HEK293 (cell line): ENCODE results near the gene OTOS.

Source experiments
- CTCF ChIA-PET: fragments of 350-600 bp; formaldehyde crosslinking; extraction: SDS; loops from one replicate; lab custom pipeline; 2021; ENCODE audit warnings: antibody characterized with exemption; lab: Yijun Ruan, JAX
- POLR2A ChIA-PET: fragments of 300-600 bp; formaldehyde crosslinking; extraction: SDS; loops from one replicate; lab custom pipeline; 2020; ENCODE audit warnings: antibody characterized with exemption, inconsistent platforms; lab: Yijun Ruan, JAX
- H3K27ac ChIP-seq: fragments of 200-500 bp; sonication (Bioruptor generic); 2 replicates; pipeline ENCODE4 v1.5.1; 2014; ENCODE audit warnings: low read depth, low read length, control low read depth, inconsistent platforms; ENCODE audit errors: extremely low read depth
- H3K36me3 ChIP-seq, 2 experiments: fragments of 200-500 bp in 1 of 2; sonication (Bioruptor generic) in 1 of 2; 1 replicate in 1 of 2; 2 replicates in 1 of 2; pipeline ENCODE4 v1.5.1; 2014 to 2017; ENCODE audit warnings: inconsistent platforms in 2 of 2, low read length in 2 of 2; ENCODE audit not compliant: control insufficient read depth in 2 of 2, insufficient read depth in 1 of 2
- H3K4me1 ChIP-seq: fragments of 200-500 bp; sonication (Bioruptor generic); 2 replicates; pipeline ENCODE4 v1.5.1; 2014; ENCODE audit warnings: mild to moderate bottlenecking, low read length, inconsistent platforms; ENCODE audit not compliant: control insufficient read depth, insufficient read depth
- H3K4me3 ChIP-seq: 2 replicates; pipeline ENCODE4 v1.5.1; 2011; ENCODE audit warnings: low read depth, mild to moderate bottlenecking, control low read depth, low read length, moderate library complexity
- H3K9me3 ChIP-seq: fragments of 200-500 bp; sonication (Bioruptor generic); 2 replicates; pipeline ENCODE4 v1.5.1; 2014; ENCODE audit warnings: low read depth, low read length, inconsistent platforms; ENCODE audit not compliant: control insufficient read depth, insufficient read depth
- ATF2 ChIP-seq: fragments of 450-650 bp; formaldehyde crosslinking; IDR thresholded peaks from 2 replicates; pipeline ENCODE4 v1.5.1; 2016; ENCODE audit warnings: missing biosample characterization, missing genetic modification characterization, low read depth
- BCL11A ChIP-seq: fragments of 450-650 bp; formaldehyde crosslinking; IDR thresholded peaks from 2 replicates; pipeline ENCODE4 v1.5.1; 2016; ENCODE audit warnings: low read depth, missing biosample characterization, missing genetic modification characterization
- GLI2 ChIP-seq: fragments of 450-650 bp; formaldehyde crosslinking; IDR thresholded peaks from 2 replicates; pipeline ENCODE4; 2017; ENCODE audit warnings: missing biosample characterization, missing genetic modification characterization, low read depth, borderline replicate concordance
- HOXD13 ChIP-seq: sonication (generic); formaldehyde crosslinking; IDR thresholded peaks from 2 replicates; pipeline ENCODE4 v1.8.0; 2022; ENCODE audit warnings: missing genetic modification reagents, borderline replicate concordance
- KLF17 ChIP-seq: fragments of 450-650 bp; formaldehyde crosslinking; IDR thresholded peaks from 2 replicates; pipeline ENCODE4 v1.5.1; 2016; ENCODE audit warnings: missing biosample characterization, missing genetic modification characterization
- KLF7 ChIP-seq: fragments of 450-650 bp; formaldehyde crosslinking; IDR thresholded peaks from 2 replicates; pipeline ENCODE4 v1.5.1; 2016; ENCODE audit warnings: missing biosample characterization, missing genetic modification characterization, borderline replicate concordance
- ZBTB21 ChIP-seq: fragments of 450-650 bp; formaldehyde crosslinking; IDR thresholded peaks from 2 replicates; pipeline ENCODE4 v1.5.1; 2017; ENCODE audit warnings: missing biosample characterization, missing genetic modification characterization
- ZNF48 ChIP-seq: fragments of 450-650 bp; formaldehyde crosslinking; IDR thresholded peaks from 2 replicates; pipeline ENCODE4 v1.5.1; 2016; ENCODE audit warnings: missing biosample characterization, missing genetic modification characterization
- ZNF510 ChIP-seq: fragments of 450-650 bp; formaldehyde crosslinking; IDR thresholded peaks from 2 replicates; pipeline ENCODE4 v1.5.1; 2018; ENCODE audit warnings: mild to moderate bottlenecking, missing genetic modification characterization, missing biosample characterization; ENCODE audit not compliant: insufficient replicate concordance
- ZNF529 ChIP-seq: fragments of 450-650 bp; formaldehyde crosslinking; IDR thresholded peaks from 2 replicates; pipeline ENCODE4 v1.5.1; 2017; ENCODE audit warnings: missing genetic modification characterization, missing biosample characterization; ENCODE audit not compliant: insufficient replicate concordance
- ZNF555 ChIP-seq: fragments of 450-650 bp; formaldehyde crosslinking; conservative IDR thresholded peaks from 2 replicates; pipeline ENCODE4 v1.5.1; 2017; ENCODE audit warnings: missing biosample characterization, mild to moderate bottlenecking, missing genetic modification characterization, inconsistent platforms
- ZNF670 ChIP-seq: fragments of 450-650 bp; formaldehyde crosslinking; IDR thresholded peaks from 2 replicates; pipeline ENCODE4 v1.5.1; 2016; ENCODE audit warnings: missing biosample characterization, missing genetic modification characterization, low read depth
- ZNF791 ChIP-seq: fragments of 450-650 bp; formaldehyde crosslinking; IDR thresholded peaks from 2 replicates; pipeline ENCODE4 v1.5.1; 2016; ENCODE audit warnings: missing biosample characterization, missing genetic modification characterization
- TF ChIP-seq, protein P1 (sequence below): fragments of 450-650 bp; formaldehyde crosslinking; conservative IDR thresholded peaks from 2 replicates; pipeline ENCODE4 v1.5.1; 2016; ENCODE audit warnings: low read depth, missing biosample characterization, missing genetic modification characterization
- TF ChIP-seq, protein P2 (sequence below): fragments of 450-650 bp; formaldehyde crosslinking; IDR thresholded peaks from 2 replicates; pipeline ENCODE4 v1.5.1; 2016; ENCODE audit warnings: missing biosample characterization, missing genetic modification characterization
- TF ChIP-seq, protein P3 (sequence below): fragments of 450-650 bp; formaldehyde crosslinking; IDR thresholded peaks from 2 replicates; pipeline ENCODE4 v1.5.1; 2016; ENCODE audit warnings: missing biosample characterization, missing genetic modification characterization

OTOS gene

DNA sequence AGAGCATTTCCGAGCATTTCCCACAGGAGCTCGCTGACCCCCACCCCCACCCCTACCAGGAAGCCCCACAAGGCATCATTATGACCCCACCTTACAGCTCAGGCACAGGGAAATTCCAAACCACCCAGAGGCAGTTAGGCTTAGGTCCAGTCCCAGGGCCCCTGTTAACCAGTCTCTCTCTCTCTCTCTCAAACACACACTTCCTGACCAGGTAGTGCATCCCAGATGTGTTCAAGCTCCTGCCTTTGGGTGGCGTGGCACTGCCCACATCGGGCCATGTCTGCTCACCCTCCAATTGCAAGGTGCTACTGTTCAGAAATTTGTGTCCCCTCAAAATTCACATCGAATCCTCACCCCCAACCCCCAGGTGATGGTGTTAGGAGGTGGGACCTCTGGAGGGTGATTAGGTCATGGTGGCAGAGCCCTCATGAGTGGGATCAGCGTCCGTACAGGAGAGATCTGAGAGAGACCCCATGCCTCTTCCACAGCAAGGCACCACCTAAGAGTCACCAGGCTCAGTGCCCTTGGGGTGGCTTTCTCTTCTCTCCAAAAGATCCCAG lies 13.2 kb downstream of the OTOS start:
- ChIA-PET CTCF (no interaction called here), POLR2A (no interaction called here)
- Histone ChIP-seq H3K4me1 (no peaks in the 10 kb centered on the region), H3K36me3 (peaks cover 0 to 65% of the 10 kb centered on the region in 2 experiments; a peak in 1 of 3 replicates), H3K27ac (no peak overlapping the region), H3K9me3 (no peaks in the 10 kb centered on the region), H3K4me3 (no peak overlapping the region)
- TF ChIP-seq ZNF529 (no peak), ATF2 (tag by site-specific recombination) (no peak), ZNF510 (tag by site-specific recombination) (no peak), KLF7 (tag by site-specific recombination) (no peak), HOXD13 (CRISPR knock-in tag) (no peak), ZNF791 (tag by site-specific recombination) (no peak), BCL11A (tag by site-specific recombination) (no peak), GLI2 (tag by site-specific recombination) (no peak), ZNF555 (tag by site-specific recombination) (no peak), ZNF670 (tag by site-specific recombination) (no peak)
- TF ChIP-seq, protein P1, sequence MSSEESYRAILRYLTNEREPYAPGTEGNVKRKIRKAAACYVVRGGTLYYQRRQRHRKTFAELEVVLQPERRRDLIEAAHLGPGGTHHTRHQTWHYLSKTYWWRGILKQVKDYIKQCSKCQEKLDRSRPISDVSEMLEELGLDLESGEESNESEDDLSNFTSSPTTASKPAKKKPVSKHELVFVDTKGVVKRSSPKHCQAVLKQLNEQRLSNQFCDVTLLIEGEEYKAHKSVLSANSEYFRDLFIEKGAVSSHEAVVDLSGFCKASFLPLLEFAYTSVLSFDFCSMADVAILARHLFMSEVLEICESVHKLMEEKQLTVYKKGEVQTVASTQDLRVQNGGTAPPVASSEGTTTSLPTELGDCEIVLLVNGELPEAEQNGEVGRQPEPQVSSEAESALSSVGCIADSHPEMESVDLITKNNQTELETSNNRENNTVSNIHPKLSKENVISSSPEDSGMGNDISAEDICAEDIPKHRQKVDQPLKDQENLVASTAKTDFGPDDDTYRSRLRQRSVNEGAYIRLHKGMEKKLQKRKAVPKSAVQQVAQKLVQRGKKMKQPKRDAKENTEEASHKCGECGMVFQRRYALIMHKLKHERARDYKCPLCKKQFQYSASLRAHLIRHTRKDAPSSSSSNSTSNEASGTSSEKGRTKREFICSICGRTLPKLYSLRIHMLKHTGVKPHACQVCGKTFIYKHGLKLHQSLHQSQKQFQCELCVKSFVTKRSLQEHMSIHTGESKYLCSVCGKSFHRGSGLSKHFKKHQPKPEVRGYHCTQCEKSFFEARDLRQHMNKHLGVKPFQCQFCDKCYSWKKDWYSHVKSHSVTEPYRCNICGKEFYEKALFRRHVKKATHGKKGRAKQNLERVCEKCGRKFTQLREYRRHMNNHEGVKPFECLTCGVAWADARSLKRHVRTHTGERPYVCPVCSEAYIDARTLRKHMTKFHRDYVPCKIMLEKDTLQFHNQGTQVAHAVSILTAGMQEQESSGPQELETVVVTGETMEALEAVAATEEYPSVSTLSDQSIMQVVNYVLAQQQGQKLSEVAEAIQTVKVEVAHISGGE (tag by site-specific recombination) = no peak
- TF ChIP-seq, protein P2, sequence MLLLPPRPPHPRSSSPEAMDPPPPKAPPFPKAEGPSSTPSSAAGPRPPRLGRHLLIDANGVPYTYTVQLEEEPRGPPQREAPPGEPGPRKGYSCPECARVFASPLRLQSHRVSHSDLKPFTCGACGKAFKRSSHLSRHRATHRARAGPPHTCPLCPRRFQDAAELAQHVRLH = no peak

GRCh38 chr2:240126731-240127130 lies 13.7 kb downstream of the OTOS start:
- Histone ChIP-seq H3K9me3 (no peaks in the 10 kb centered on the region), H3K4me1 (no peaks in the 10 kb centered on the region), H3K27ac (no peak overlapping the region), H3K4me3 (no peak overlapping the region), H3K36me3 (peaks cover 0 to 60% of the 10 kb centered on the region in 2 experiments; a peak in 1 of 3 replicates)
- CTCF ChIA-PET = interaction anchor here (0.5 kb wide), 1 partner anchor 102 kb away, joined by 3 read pairs; the partner anchor contains the start of gene NDUFA10
- no peak for TF ChIP-seq KLF17 (tag by site-specific recombination)
- TF ChIP-seq ZNF48 (tag by site-specific recombination) = no peak
- TF ChIP-seq, protein P3, sequence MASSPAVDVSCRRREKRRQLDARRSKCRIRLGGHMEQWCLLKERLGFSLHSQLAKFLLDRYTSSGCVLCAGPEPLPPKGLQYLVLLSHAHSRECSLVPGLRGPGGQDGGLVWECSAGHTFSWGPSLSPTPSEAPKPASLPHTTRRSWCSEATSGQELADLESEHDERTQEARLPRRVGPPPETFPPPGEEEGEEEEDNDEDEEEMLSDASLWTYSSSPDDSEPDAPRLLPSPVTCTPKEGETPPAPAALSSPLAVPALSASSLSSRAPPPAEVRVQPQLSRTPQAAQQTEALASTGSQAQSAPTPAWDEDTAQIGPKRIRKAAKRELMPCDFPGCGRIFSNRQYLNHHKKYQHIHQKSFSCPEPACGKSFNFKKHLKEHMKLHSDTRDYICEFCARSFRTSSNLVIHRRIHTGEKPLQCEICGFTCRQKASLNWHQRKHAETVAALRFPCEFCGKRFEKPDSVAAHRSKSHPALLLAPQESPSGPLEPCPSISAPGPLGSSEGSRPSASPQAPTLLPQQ (tag by site-specific recombination) = no peak
- TF ChIP-seq ZBTB21 = no peak
- POLR2A ChIA-PET = no interaction called here
